HG02938 (cell line): Measurements from ENCODE around the gene ABCB9.

Experiments used
- ATAC-seq: cut with Tn5 transposase; IDR thresholded peaks from one replicate; pipeline ENCODE4 v1.9.1; 2021; ENCODE audit warnings: mild to moderate bottlenecking, moderate library complexity; ENCODE audit not compliant: unreplicated experiment

ABCB9 gene

DNA sequence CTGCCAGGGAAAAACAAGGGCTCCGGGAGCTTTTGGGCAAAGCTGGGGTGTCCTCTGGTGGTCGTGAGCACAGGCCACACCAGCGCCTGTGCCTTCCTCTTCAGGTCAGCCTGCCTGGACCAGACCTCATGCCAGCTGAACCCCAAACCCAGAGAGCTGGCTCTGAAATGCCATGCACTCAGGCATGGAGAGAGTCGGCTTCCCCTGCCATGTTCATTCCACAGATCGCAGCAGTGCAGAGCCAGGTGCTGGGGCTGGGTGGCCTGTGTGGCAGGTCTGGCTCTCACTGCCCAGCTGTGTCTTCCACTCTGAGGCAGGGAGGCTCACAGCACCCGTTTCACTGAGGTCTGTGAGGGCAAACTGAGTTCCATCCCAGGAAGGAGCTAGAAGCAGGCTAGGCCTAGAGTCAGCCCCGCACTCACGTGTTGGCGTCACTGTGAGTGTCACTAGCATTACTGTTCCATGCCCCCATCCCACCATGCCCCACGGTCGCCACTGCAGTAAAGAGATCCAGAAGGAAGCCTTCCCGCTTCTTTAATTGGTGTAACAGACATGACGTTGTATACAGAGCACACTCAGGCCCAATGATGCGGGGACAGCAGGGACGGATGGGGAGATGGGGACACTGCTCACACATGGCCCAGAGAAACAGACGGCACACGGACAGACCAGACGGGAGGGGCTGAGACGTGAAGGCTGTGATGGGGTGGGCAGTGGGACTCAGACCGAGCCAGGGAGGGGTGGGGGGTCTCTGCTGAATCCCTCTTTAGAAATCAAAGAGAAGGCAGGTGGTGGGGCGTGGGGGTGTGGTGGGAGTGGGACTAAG is 16.9 kb upstream of the ABCB9 start:
- ATAC-seq, result no peak

DNA sequence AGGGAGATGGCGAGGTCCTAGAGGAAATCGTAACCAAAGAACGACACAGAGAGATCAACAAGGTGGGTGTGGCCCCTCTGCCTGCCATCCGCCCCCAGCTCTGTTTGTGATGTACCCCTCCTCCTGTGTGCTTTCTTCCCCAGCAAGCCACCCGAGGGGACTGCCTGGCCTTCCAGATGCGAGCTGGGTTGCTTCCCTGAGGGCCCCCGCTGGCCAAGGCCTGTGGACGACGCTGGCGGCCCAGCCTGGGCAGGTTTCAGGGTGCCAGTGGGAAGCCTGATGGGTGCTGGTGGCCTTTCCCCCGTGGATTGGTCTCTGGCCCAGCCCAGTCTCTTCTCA is 16.2 kb upstream of the ABCB9 start:
- no peak for ATAC-seq

DNA sequence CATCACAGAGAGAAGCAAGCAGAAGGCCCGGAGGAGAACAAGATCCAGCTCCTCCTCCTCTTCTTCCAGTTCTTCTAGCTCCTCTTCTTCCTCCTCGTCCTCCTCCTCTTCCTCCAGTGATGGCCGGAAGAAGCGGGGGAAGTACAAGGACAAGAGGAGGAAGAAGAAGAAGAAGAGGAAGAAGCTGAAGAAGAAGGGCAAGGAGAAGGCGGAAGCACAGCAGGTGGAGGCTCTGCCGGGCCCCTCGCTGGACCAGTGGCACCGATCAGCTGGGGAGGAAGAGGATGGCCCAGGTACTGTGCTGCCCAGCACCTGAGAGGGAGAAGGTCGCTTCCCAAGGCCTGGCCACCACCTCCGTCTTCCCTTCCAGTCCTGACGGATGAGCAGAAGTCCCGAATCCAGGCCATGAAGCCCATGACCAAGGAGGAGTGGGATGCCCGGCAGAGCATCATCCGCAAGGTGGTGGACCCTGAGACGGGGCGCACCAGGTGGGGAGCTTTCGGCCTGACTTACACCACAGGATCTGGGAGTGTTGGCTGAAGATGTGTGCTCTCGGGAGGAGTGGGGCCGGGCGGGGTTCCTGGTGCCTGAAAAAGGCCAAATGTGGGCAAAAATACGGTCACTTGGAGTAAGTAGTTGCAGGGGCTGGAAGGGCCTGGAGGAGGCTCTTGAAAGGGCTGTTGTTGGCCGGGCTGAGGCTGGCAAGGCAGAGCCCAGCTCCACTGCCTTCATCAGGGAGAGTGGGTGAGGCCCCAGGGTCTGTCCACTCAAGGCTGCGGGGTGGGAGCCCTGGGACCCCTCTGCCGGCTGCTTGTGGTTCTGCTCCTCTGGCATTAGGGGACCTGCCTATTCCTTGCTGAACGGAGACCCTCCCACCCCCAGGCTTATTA is 15.6 kb upstream of the ABCB9 start:
- ATAC-seq, result no peak

- no peak for ATAC-seq
These were observed 14.8 kb upstream of the ABCB9 start for GRCh38 chr12:122981036-122981471.

- ATAC-seq, result no peak
These were observed 14.1 kb upstream of the ABCB9 start, which contains the start of gene ARL6IP4 for GRCh38 chr12:122980183-122981035. Gene ARL6IP4, plus strand, starts transcription at chr12:122980681. Its CDS starts 459 bp downstream, at chr12:122981140.

DNA sequence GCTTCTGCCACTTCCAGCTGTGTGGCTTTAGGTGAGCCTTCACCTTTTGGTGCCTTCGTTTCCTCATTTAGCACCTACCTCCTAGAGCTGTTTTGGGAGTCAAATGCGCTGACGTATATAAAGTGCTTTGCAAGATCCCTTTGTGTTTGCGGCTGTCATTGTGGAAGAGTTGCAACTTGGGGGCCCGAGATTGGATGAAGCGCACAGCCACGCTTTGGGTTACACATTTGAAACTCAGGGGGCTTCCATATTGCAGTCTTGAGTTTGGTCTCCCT is 13.6 kb upstream of the ABCB9 start:
- ATAC-seq, result no peak

DNA sequence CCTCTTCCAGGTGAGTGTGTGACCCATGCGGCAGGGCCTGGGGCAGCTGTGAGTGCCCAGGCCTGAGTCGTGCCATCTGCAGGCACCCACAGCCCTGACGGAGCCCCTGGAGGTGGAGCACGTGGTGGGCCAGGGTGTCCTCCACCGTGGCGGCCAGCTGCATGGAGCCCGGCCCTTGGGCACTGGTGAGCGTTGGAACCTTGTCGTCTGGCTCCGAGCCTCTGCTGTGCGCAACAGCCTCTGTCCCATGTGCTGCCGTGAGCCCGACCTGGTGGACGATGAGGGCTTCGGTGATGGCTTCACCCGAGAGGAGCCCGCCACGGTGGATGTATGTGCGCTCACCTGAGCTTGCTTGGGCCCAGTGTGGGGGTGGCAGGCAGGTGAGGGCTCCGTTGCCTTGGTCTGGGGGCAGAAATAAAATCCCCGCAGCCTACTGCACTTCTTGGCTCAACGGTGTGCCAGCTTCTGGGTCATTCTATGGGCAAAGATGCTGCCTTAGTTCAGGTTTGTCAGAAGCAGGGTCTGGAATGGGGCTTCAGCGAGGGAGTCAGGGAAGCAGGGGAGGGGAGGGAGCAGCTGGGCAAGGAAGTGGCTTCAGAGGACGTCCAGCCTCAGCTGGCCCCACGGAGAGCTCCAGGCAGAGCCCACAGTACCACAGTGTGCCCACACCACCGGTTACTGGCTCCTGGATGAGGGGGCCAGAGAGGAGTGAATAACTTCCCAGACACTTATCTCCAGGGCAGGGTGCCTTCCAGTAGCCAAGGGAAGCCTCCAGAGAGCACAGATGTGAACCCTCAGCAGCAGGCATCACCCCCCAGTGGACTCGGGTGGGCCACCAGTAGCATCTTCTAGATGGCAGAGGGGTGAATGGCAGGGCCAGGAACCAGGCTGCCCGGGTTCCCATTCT is 13.0 kb upstream of the ABCB9 start:
- no peak for ATAC-seq

GRCh38 chr12:122978507-122978955 is 12.3 kb upstream of the ABCB9 start:
- ATAC-seq, result no peak

DNA sequence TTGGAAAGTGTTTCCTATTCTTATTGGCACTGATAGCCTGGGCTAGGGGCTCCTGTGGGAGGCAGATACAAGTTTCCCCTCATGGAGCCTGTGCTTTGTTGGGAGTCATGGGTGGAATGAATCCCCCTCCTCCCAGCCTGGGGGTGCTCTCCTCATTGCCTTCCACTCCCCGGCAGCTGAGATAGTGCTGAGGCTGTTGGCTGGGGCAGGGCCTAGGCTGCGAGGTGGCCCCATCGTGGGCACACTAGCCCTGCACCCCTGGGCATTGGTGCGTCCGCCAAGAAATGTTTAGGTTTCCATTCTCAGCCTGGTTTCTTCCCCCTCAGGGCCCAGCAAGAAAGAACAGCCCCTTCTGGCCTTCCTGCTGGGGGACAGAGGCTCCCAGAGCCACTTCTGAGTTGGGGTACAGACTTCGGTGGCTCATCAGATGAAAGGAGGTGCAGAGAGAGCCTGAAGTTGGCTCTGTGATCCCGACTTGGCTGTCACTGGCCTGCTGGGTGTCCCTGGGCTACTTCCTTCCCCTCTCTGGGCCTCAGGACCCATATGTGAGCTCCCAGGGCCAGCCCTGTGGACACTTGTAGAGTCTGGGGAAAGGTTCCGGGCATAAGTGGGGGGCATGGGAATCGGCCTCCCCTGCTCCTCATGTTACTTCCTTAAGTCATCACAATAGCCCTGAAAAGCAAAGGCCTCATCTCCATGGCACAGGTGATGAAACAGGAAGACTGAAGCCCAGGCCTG is 11.6 kb upstream of the ABCB9 start:
- no peak for ATAC-seq

GRCh38 chr12:122977153-122977552 is 10.9 kb upstream of the ABCB9 start:
- no peak for ATAC-seq

GRCh38 chr12:122976648-122976975 is 10.3 kb upstream of the ABCB9 start:
- ATAC-seq, result no peak

- ATAC-seq, result no peak
These were observed 9.8 kb upstream of the ABCB9 start for GRCh38 chr12:122975790-122976647.

- peak; percentile 65 for ATAC-seq
These were observed 8.9 kb upstream of the ABCB9 start, which contains the start of gene OGFOD2 for GRCh38 chr12:122974892-122975789. Gene OGFOD2, plus strand, starts transcription at chr12:122975244. Its CDS starts 8 bp downstream, at chr12:122975252.

DNA sequence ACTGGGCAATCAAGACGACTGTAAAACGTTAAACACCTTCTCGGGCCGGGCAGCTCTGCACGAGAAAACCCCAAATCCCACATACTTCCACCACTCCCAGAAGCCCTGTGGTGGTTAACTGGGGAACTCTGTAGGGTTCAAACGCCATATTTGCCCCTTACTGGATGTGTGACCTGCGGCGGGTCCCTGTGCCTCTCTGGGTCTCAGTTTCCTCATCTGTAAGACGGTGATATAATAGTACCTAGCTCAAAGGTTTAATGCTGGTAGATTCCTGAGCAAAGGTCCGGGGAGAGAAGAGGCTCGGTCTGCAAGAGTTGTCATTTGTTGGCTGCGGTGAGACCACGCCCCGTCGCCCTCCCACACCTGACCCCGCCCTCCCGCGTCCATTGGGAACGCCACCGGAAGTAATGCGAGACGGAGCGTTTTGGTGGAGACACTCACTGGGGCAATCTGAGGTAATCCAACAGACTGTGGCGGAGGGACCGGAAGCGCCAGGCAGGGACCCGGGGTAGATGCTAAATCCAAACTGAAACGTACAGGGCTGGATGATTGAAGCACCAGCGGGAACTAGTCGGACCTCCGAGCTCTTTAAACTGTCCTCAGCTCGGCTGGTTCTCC is 8.1 kb upstream of the ABCB9 start:
- peak; percentile 71 for ATAC-seq

DNA sequence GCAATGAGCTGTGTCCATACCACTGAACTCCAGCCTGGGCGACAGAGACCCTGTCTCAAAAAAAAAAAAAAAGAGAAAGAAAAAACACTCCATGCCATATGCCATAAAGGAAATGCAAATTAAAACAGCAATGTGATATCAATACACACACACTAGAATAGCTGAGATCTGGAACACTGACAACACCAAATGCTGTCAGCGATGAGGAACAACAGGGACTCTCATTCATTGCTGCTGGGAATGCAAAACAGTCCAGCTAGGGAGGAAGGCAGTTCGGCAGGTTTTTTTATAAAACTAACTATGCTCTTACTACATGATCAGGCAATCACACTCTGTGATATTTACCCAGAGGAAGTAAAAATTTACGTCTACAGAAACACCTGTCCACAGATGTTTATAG is 3.4 kb upstream of the ABCB9 start:
- no peak for ATAC-seq

GRCh38 chr12:122968104-122968503 is 1.8 kb upstream of the ABCB9 start:
- ATAC-seq, result no peak
